GM20000 (cell line): Measurements from ENCODE around the gene PANX3.
A peak's percentile ranks its signal among the peaks of the same experiment; 100 is the strongest.

Source experiments
- DNase-seq: peaks from one replicate; pipeline ENCODE4 v3.0.0; 2012; ENCODE audit warnings: low spot score
- CTCF ChIP-seq: IDR thresholded peaks from 2 replicates; pipeline ENCODE4 v1.5.1; 2012; ENCODE audit warnings: mild to moderate bottlenecking, control low read depth; ENCODE audit errors: extremely low read depth, missing control alignments

PANX3 gene

GRCh38 chr11:124583781-124584180, 27.4 kb upstream of the PANX3 start:
- no peak for DNase-seq
- TF ChIP-seq CTCF: no peak

GRCh38 chr11:124584681-124585372, 26.4 kb upstream of the PANX3 start:
- no peak for TF ChIP-seq CTCF
- no peak for DNase-seq

GRCh38 chr11:124586238-124586860, 24.9 kb upstream of the PANX3 start:
- TF ChIP-seq CTCF: peak; percentile 46
- DNase-seq: peak; percentile 22

- no peak for TF ChIP-seq CTCF
- DNase-seq: no peak
These were observed 19.8 kb upstream of the PANX3 start for GRCh38 chr11:124591430-124591829.

- TF ChIP-seq CTCF: no peak
- DNase-seq: no peak
These were observed 18.6 kb upstream of the PANX3 start for GRCh38 chr11:124592627-124593026.

GRCh38 chr11:124595302-124595701, 15.9 kb upstream of the PANX3 start:
- DNase-seq: no peak
- TF ChIP-seq CTCF: no peak

GRCh38 chr11:124597626-124598025, 13.6 kb upstream of the PANX3 start:
- no peak for DNase-seq
- no peak for TF ChIP-seq CTCF
